Right cardiac atrium (tissue), 5 donors: ENCODE measurements around the gene CABLES1. TPM values are rescaled to one million over a fixed set of nuclear protein-coding genes. Genes with fewer than 3 reads are reported as not detected.
"Not testable (repeated sequence)": the region's sequence is repeated elsewhere in the genome, so short reads cannot be mapped to it uniquely, and the experiment has no call there.

Experiments used
- ATAC-seq, 2 donors: fragments of 200-7000 bp; cut with Tn5 transposase; one replicate each; pipeline versions ENCODE4 v1.8.0 to v1.9.1; 2020; ENCODE audit warnings: moderate library complexity in 2 of 2, mild to moderate bottlenecking in 1 of 2
- DNase-seq, 3 donors: peaks; one replicate each; pipeline ENCODE4 v3.0.0-alpha.2; 2020
- H3K27ac ChIP-seq: one replicate; pipeline ENCODE4 v1.5.1; 2013; ENCODE audit warnings: mild to moderate bottlenecking, low read length, control low read depth, moderate library complexity
- H3K27me3 ChIP-seq: one replicate; pipeline ENCODE4 v1.6.1; 2013; ENCODE audit not compliant: control insufficient read depth, insufficient read depth
- H3K4me1 ChIP-seq: one replicate; pipeline ENCODE4 v1.6.1; 2013; ENCODE audit warnings: low read length; ENCODE audit not compliant: control insufficient read depth, insufficient read depth
- H3K4me3 ChIP-seq: one replicate; pipeline ENCODE4 v1.5.1; 2013; ENCODE audit warnings: low read length, control low read depth
- H3K9me3 ChIP-seq: one replicate; pipeline ENCODE4 v1.6.1; 2013; ENCODE audit warnings: low read length; ENCODE audit not compliant: control insufficient read depth
- WGBS: extraction: QIAGEN DNeasy Blood & Tissue Kit; methylation state at CpG from one replicate; pipeline ENCODE4 v1.1.7; 2013; 5-methylcytosine and 5-hydroxymethylcytosine counted together
- intact Hi-C, 4 donors: fragments of 100-400 bp; cut with DNase I; formaldehyde crosslinking; loops; one replicate each; pipeline versions ENCODE4 v1.11.0 to v1.14.0; 2022 to 2023
- polyA plus RNA-seq: library from polyadenylated mRNA; stranded (reverse); fragments of 200-250 nt; gene quantifications from one replicate; pipeline ENCODE4 v1.2.3, GENCODE V29; 2013
- total RNA-seq, 4 donors: library from RNA; stranded (reverse); fragmentation: NEBNext Ultra II Directional; extraction: Animal tissue kit (Norgen Biotek cat#: 25700); gene quantifications; one replicate each; pipeline ENCODE4 v1.2.1, GENCODE V29; 2021
- donor health status: healthy with polysubstance abuse.
- donor health status: DM: no; HTN: yes; CAD: no.
- donor health status: DM: no; HTN: no; CAD: no.
- donor health status: DM: no; HTN: yes; CAD: no; lungs with severe emphysema.
- donor health status: DM: yes; HTN: yes; CAD: no.

Gene CABLES1
- total and polyA plus RNA-seq, 5 donors: 3.2 to 5.6 (median 4.1) TPM

DNA sequence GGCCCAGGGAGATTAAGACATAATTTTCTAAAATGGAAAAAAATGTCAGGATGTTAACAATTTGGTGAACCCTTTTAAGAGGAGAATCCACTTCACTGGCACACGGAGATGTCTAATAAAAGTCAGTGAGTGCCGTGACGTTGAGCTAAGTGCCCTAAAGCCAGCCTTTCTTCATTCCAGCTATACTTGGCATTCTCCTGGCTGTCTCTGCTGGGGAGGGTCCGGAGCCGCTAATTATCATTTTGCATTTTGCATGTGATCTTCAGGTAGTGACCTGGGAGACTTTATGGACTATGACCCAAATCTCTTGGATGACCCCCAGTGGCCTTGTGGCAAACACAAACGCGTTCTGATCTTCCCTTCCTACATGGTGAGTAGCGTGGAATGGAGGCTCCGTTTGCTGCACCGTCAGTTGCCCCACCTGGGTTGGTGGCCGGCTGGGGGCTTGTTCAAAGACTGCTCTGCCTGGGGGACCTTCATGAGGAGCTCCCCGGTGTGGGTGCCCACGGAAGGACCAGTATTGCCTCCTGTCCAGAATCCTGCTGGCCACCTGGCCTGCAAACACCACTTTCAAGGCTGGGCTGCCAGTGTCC lies 101.7 kb downstream of the CABLES1 start:
- DNase-seq (peak in 1 of 3 donors; percentile 66), ATAC-seq (no peak)
- no peaks in the 10 kb centered on the region for H3K27me3 ChIP-seq
- no peaks in the 10 kb centered on the region for H3K9me3 ChIP-seq
- H3K27ac ChIP-seq: no peak overlapping the region
- intact Hi-C loops: loop anchor here in 1 of 4 donors (5.0 to 10.0 kb wide), 2 partner anchors 102 to 120 kb away; partner anchors contain the start of gene CABLES1
- peaks cover 8% of the 10 kb centered on the region for H3K4me1 ChIP-seq
- 87% methylated on average over 13 of the region's 13 CpGs for WGBS
- H3K4me3 ChIP-seq: no peak overlapping the region

- ATAC-seq (peak; percentile 81 to 85), DNase-seq (peak; percentile 69 to 87 (median 85))
- H3K4me1 ChIP-seq: peaks cover 8% of the 10 kb centered on the region
- H3K9me3 ChIP-seq: no peaks in the 10 kb centered on the region
- 24% methylated on average over 17 of the region's 17 CpGs for WGBS
- no peaks in the 10 kb centered on the region for H3K27me3 ChIP-seq
- H3K27ac ChIP-seq: peak overlapping the region; percentile 22
- intact Hi-C loops: loop anchor here in 1 of 4 donors (5.0 to 10.0 kb wide), 2 partner anchors 103 to 120 kb away; partner anchors contain the start of gene CABLES1
- peak overlapping the region; percentile 0 for H3K4me3 ChIP-seq
Observed at GRCh38 chr18:23237524-23238151, 102.4 kb downstream of the CABLES1 start.

- Histone ChIP-seq H3K4me1 (peaks cover 8% of the 10 kb centered on the region), H3K27me3 (no peaks in the 10 kb centered on the region), H3K27ac (peak overlapping the region; percentile 22), H3K4me3 (peak overlapping the region; percentile 0), H3K9me3 (no peaks in the 10 kb centered on the region)
- intact Hi-C loops: loop anchor here in 1 of 4 donors (5.0 to 10.0 kb wide), 2 partner anchors 103 to 119 kb away; partner anchors contain the start of gene CABLES1
- DNase-seq: peak in 2 of 3 donors; percentile 60 to 71
- peak; percentile 42 to 68 for ATAC-seq
- 20% methylated on average over 7 of the region's 7 CpGs for WGBS
Observed at GRCh38 chr18:23238152-23238531, 102.9 kb downstream of the CABLES1 start.

- Histone ChIP-seq H3K9me3 (no peaks in the 10 kb centered on the region), H3K4me3 (no peak overlapping the region), H3K27me3 (no peaks in the 10 kb centered on the region), H3K4me1 (peaks cover 8% of the 10 kb centered on the region), H3K27ac (peak overlapping the region; percentile 36)
- WGBS: 64% methylated on average over 12 of the region's 12 CpGs
- intact Hi-C loops: loop anchor here in 1 of 4 donors (5.0 to 10.0 kb wide), 2 partner anchors 104 to 119 kb away; partner anchors contain the start of gene CABLES1
- ATAC-seq (peak in 1 of 2 donors; percentile 36), DNase-seq (no peak)
Observed at GRCh38 chr18:23238651-23239349, 103.5 kb downstream of the CABLES1 start.

DNA sequence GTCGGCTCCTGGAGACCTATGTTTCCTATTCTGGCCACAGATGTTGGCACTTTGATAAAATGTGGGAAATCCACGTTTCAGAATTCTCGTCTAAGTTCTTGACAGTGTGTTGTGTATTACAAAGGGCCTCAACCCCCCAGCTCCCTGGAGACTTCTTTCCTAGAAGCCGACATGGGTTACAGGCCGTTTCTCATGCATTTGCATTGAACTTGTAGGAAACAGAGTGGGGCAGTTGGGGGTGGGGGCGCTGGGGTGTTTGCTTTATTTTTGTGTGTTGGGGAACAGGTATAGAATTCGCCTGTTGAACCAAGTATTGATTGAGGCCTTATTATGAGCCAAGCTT lies 104.0 kb downstream of the CABLES1 start:
- WGBS: 80% methylated on average over 7 of the region's 7 CpGs
- DNase-seq (no peak), ATAC-seq (no peak)
- no peaks in the 10 kb centered on the region for H3K27me3 ChIP-seq
- no peak overlapping the region for H3K4me3 ChIP-seq
- no peaks in the 10 kb centered on the region for H3K9me3 ChIP-seq
- H3K27ac ChIP-seq: no peak overlapping the region
- intact Hi-C loops: loop anchor here in 1 of 4 donors (5.0 to 10.0 kb wide), 2 partner anchors 105 to 118 kb away; partner anchors contain the start of gene CABLES1
- H3K4me1 ChIP-seq: peaks cover 8% of the 10 kb centered on the region

DNA sequence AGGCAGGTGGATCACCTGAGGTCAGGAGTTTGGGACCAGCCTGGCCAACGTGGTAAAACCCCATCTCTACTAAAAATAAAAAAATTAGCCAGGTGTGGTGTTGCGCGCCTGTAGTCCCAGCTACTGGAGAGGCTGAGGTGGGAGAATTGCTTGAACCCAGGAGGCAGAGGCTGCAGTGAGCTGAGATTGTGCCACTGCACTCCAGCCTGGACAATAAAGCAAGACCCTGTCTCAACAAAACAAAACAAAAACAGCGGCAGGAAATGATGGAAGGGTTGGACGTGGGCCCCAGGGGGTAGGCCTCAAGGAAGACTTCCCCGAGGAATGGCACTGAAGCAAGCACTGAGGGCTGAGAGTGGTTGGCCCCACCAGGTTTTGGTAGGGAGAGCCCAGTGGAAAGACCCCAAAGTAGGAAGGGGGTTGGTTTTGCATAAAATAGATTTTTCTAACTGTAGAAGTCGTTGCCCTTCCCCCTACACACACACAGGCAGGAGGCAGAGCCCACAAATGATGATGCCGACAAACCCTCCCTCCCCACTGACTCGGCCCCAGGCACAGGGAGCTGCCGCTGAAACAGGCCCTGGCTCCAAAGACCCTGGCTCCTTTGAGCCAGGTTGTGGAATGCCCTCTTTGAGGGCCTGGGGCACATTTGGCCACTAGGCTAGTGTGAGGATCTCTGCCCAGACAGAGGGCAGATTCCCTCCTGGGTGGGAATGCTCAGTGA lies 104.8 kb downstream of the CABLES1 start:
- WGBS: 91% methylated on average over 10 of the region's 10 CpGs
- no peaks in the 10 kb centered on the region for H3K27me3 ChIP-seq
- no peak overlapping the region for H3K27ac ChIP-seq
- H3K4me3 ChIP-seq: no peak overlapping the region
- no peaks in the 10 kb centered on the region for H3K9me3 ChIP-seq
- ATAC-seq (no peak), DNase-seq (no peak)
- H3K4me1 ChIP-seq: peaks cover 8% of the 10 kb centered on the region
- intact Hi-C loops: loop anchor here in 1 of 4 donors (5.0 to 10.0 kb wide), 3 partner anchors 65 to 117 kb away; partner anchors contain the start of gene CABLES1

DNA sequence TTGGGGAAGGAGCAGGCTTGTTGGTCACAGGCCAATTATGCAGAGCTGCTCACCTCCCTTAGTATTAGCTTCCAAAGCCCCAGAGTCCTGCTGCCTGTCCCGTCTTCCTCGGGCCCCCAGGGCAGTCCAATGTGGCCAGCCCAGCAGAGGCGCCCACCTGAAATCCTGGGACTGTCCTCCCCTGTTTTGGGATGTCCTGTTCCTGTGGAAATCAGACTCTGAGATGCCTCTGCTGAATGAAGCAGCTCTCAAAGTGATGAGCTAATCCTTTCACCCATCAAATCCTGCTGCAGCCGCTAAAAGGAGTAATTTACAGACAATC lies 105.3 kb downstream of the CABLES1 start:
- DNase-seq: no peak
- Histone ChIP-seq H3K27me3 (no peaks in the 10 kb centered on the region), H3K4me3 (no peak overlapping the region), H3K9me3 (no peaks in the 10 kb centered on the region), H3K4me1 (peaks cover 8% of the 10 kb centered on the region), H3K27ac (no peak overlapping the region)
- intact Hi-C loops: loop anchor here in 1 of 4 donors (10.0 kb wide), 1 partner anchor 64 kb away; no protein-coding TSS in a partner anchor
- 89% methylated on average over 4 of the region's 4 CpGs for WGBS
- ATAC-seq: no peak

- 88% methylated on average over 11 of the region's 11 CpGs for WGBS
- not testable (repeated sequence) for ATAC-seq
Observed at GRCh38 chr18:23241833-23242496, 106.7 kb downstream of the CABLES1 start.

DNA sequence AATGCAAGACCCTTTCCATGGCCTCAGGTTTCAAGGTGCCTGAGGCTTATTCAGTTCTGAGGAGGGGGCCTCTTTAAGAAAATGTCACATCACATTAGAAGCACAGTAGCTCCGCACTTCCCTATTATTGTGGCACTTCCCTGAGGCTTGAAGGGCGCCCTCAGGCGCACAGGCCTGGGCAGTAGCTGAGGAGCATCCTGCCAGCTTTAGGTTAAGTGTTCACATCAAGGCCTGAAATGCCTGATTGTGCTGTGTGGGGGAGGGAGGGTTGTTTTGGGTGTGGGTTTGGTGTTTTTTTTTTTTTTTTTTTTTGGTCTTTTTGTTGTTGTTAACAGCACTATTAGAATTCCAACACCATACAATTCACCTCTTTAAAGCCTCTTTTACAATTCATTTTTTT lies 107.9 kb downstream of the CABLES1 start:
- peaks cover 7% of the 10 kb centered on the region for H3K4me1 ChIP-seq
- H3K27me3 ChIP-seq: no peaks in the 10 kb centered on the region
- H3K27ac ChIP-seq: no peak overlapping the region
- no peak overlapping the region for H3K4me3 ChIP-seq
- ATAC-seq (no peak), DNase-seq (no peak)
- 88% methylated on average over 3 of the region's 3 CpGs for WGBS
- intact Hi-C loops: loop anchor here in 1 of 4 donors (10.0 kb wide), 1 partner anchor 62 kb away; no protein-coding TSS in a partner anchor
- H3K9me3 ChIP-seq: no peaks in the 10 kb centered on the region

More at GRCh38 chr18:23241833-23242496, 106.7 kb downstream of the CABLES1 start:
- H3K4me3 ChIP-seq, H3K9me3 ChIP-seq, H3K4me1 ChIP-seq, DNase-seq, H3K27ac ChIP-seq, H3K27me3 ChIP-seq: not testable (repeated sequence)
- intact Hi-C loops: loop anchor here in 1 of 4 donors (10.0 kb wide), 1 partner anchor 63 kb away; no protein-coding TSS in a partner anchor

GRCh38 chr18:23243816-23244215 lies 108.5 kb downstream of the CABLES1 start:
- intact Hi-C loops: loop anchor here in 1 of 4 donors (10.0 kb wide), 1 partner anchor 61 kb away; no protein-coding TSS in a partner anchor
- Histone ChIP-seq H3K4me3 (no peak overlapping the region), H3K27ac (no peak overlapping the region), H3K9me3 (no peaks in the 10 kb centered on the region), H3K27me3 (no peaks in the 10 kb centered on the region), H3K4me1 (peaks cover 2% of the 10 kb centered on the region)
- WGBS: 80% methylated on average over 12 of the region's 12 CpGs
- DNase-seq (no peak), ATAC-seq (no peak)
